CD14-positive monocyte (primary cell): ENCODE measurements around the gene SLC38A10. TPM values are rescaled to one million over a fixed set of nuclear protein-coding genes. Genes with fewer than 3 reads are reported as not detected.

Experiments used
- DNase-seq, 3 donors: peaks; one replicate each; pipeline ENCODE4 v3.0.0-alpha.2; 2011 to 2022
- H2AFZ ChIP-seq: 2 replicates; pipeline ENCODE4 v1.6.0; 2012; ENCODE audit warnings: mild to moderate bottlenecking, low read depth, low read length, inconsistent platforms; ENCODE audit not compliant: insufficient read depth, poor library complexity, severe bottlenecking
- H3K27ac ChIP-seq, 2 donors: 1 replicate in 1 of 2; 2 replicates in 1 of 2; pipeline ENCODE4 v1.5.1; 2012 to 2013; ENCODE audit warnings: low read length in 2 of 2, control low read depth in 1 of 2, inconsistent platforms in 1 of 2, low read depth in 1 of 2, mild to moderate bottlenecking in 1 of 2
- H3K27me3 ChIP-seq, 2 donors: one replicate each; pipeline versions ENCODE4 v1.6.0 to v1.6.1; 2011 to 2013; ENCODE audit warnings: low read length in 2 of 2; ENCODE audit not compliant: control insufficient read depth in 2 of 2, insufficient read depth in 2 of 2
- H3K36me3 ChIP-seq, 2 donors: replicated peaks in 1 of 2; 1 replicate in 1 of 2; 2 replicates in 1 of 2; pipeline versions ENCODE4 v1.5.1 to v1.6.1; 2012 to 2013; ENCODE audit warnings: low read length in 2 of 2, control low read depth in 1 of 2, inconsistent platforms in 1 of 2, mild to moderate bottlenecking in 1 of 2; ENCODE audit not compliant: insufficient read depth in 2 of 2, control insufficient read depth in 1 of 2
- H3K4me1 ChIP-seq, 2 donors: 1 replicate in 1 of 2; 2 replicates in 1 of 2; pipeline versions ENCODE4 v1.5.1 to v1.6.1; 2012 to 2013; ENCODE audit warnings: low read length in 2 of 2, control low read depth in 1 of 2, inconsistent platforms in 1 of 2, mild to moderate bottlenecking in 1 of 2, moderate library complexity in 1 of 2; ENCODE audit not compliant: insufficient read depth in 2 of 2, control insufficient read depth in 1 of 2
- H3K4me2 ChIP-seq: replicated peaks from 2 replicates; pipeline ENCODE3; 2012; ENCODE audit warnings: low read length, moderate library complexity, mild to moderate bottlenecking; ENCODE audit not compliant: poor library complexity, severe bottlenecking; ENCODE audit errors: extremely low read depth
- H3K4me3 ChIP-seq, 3 experiments: fragments of 200-600 bp in 1 of 3; sonication (generic) in 1 of 3; replicated peaks in 1 of 3; 1 replicate in 2 of 3; 2 replicates in 1 of 3; pipeline ENCODE4 v1.5.1; 2011 to 2013; ENCODE audit warnings: low read length in 3 of 3, mild to moderate bottlenecking in 3 of 3, control low read depth in 2 of 3, low read depth in 2 of 3, inconsistent platforms in 1 of 3, moderate library complexity in 1 of 3
- H3K79me2 ChIP-seq: 2 replicates; pipeline ENCODE4 v1.6.0; 2012; ENCODE audit warnings: mild to moderate bottlenecking, control low read depth, inconsistent platforms, low read length, moderate library complexity; ENCODE audit not compliant: insufficient read depth
- H3K9ac ChIP-seq: 2 replicates; pipeline ENCODE4 v1.6.0; 2017; ENCODE audit warnings: low read length, mild to moderate bottlenecking; ENCODE audit not compliant: insufficient read depth, poor library complexity, severe bottlenecking
- H3K9me3 ChIP-seq, 2 donors: replicated peaks in 1 of 2; 1 replicate in 1 of 2; 2 replicates in 1 of 2; pipeline versions ENCODE4 v1.5.1 to v1.6.1; 2012 to 2013; ENCODE audit warnings: low read length in 2 of 2, control low read depth in 1 of 2; ENCODE audit not compliant: control insufficient read depth in 1 of 2, insufficient read depth in 1 of 2
- H4K20me1 ChIP-seq: 2 replicates; pipeline ENCODE4 v1.6.0; 2012; ENCODE audit warnings: mild to moderate bottlenecking, low read length, control low read depth, moderate library complexity; ENCODE audit not compliant: insufficient read depth
- H3K27ac Mint-ChIP-seq, 7 donors: one replicate each; pipeline ENCODE4 v1.8.0; 2020; ENCODE audit warnings: mild to moderate bottlenecking in 7 of 7, mixed read lengths in 7 of 7, moderate library complexity in 6 of 7, inconsistent platforms in 2 of 7
- H3K27me3 Mint-ChIP-seq, 3 donors: one replicate each; pipeline ENCODE4 v1.8.0; 2021 to 2022; ENCODE audit warnings: low read depth in 3 of 3, mild to moderate bottlenecking in 3 of 3, mixed read lengths in 3 of 3, moderate library complexity in 3 of 3, inconsistent platforms in 1 of 3
- H3K36me3 Mint-ChIP-seq, 2 donors: one replicate each; pipeline ENCODE4 v1.8.0; 2020; ENCODE audit warnings: mixed read lengths in 2 of 2, inconsistent platforms in 1 of 2, mild to moderate bottlenecking in 1 of 2
- H3K4me1 Mint-ChIP-seq: one replicate; pipeline ENCODE4 v1.8.0; 2020; ENCODE audit warnings: mild to moderate bottlenecking, mixed read lengths
- H3K4me3 Mint-ChIP-seq, 2 donors: one replicate each; pipeline ENCODE4 v1.8.0; 2020; ENCODE audit warnings: mild to moderate bottlenecking in 2 of 2, mixed read lengths in 2 of 2, moderate library complexity in 1 of 2
- H3K9me3 Mint-ChIP-seq, 7 donors: one replicate each; pipeline ENCODE4 v1.8.0; 2020 to 2022; ENCODE audit warnings: mixed read lengths in 7 of 7, mild to moderate bottlenecking in 6 of 7, moderate library complexity in 6 of 7, inconsistent platforms in 2 of 7
- WGBS: methylation state at CpG from one replicate; pipeline ENCODE4 v1.1.5; 2013; ENCODE audit warnings: missing lambda C conversion rate; ENCODE audit not compliant: insufficient coverage; 5-methylcytosine and 5-hydroxymethylcytosine counted together
- intact Hi-C, 2 donors: fragments of 100-400 bp; cut with micrococcal nuclease; formaldehyde crosslinking; loops; one replicate each; pipeline versions ENCODE4 v1.15.0 to v1.15.1; 2023
- polyA plus RNA-seq, 3 donors: library from polyadenylated mRNA; depleted of rRNA in 1 of 3; unstranded in 2 of 3; stranded (reverse) in 1 of 3; fragments of 300-500 nt in 2 of 3; fragments of >200 nt in 1 of 3; fragmentation: Illumina TruSeq in 2 of 3; gene quantifications; 1 replicate in 2 of 3; 2 replicates in 1 of 3; pipeline ENCODE4 v1.2.3, GENCODE V29; 2012 to 2021
- TF ChIP-seq, protein P1 (sequence below): fragments of 200-600 bp; IDR thresholded peaks from one replicate; pipeline ENCODE4 v1.8.0; 2022; ENCODE audit warnings: antibody characterized with exemption, mild to moderate bottlenecking

The SLC38A10 gene
- polyA plus RNA-seq, 3 donors: 50.8 to 76.1 (median 68.4) TPM

DNA sequence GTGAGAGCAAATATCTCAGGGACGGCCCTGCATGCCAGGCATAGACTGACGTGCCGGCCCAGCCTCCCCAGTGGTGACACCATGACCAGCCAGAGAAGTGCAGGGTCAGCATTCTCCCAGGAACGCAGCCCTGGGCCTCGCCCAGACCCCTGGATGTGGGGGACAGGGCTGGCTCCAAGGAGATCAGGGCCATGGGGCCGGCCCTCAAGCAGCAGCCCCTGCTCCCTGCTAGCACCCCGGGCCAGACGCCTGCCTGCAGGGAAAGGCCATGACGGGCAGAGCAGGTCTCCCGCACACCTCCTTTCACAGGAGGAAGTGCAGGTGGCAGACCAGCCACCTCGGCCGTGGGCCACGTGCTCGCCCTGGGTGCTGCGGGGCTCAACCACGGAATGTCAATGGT lies 46.5 kb downstream of the SLC38A10 start:
- H3K4me1 Mint-ChIP-seq: peaks cover 3% of the 10 kb centered on the region
- no peak overlapping the region for H3K4me3 Mint-ChIP-seq

DNA sequence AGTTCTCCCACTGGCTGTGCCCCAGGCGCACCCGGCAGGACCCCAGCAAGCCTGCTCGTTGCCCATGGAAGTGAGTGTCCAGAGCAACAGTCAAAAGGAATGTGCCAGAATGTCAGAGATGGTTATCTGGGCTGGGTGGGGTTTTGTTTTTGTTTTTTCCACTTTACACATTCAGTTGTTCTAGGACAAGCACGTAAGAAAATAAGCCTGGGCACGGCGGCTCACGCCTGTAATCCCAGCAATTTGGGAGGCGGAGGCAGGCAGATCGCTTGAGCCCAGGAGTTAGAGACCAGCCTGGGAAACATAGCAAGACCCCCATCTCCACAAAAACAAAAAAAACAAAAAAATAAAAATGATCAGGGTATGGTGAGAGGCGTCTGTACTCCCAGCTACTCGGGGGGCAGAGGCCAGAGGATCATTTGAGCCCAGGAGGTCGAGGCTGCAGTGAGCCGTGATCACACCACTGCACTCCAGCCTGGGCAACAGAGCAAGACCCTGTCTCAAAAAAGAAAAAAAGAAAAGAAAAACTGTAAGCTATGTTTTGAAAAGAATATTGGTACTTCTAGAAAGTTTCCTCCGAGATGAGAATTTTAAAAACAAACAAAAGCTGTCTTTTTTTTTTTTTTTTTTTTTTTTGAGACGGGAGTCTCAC lies 47.6 kb downstream of the SLC38A10 start:
- Mint-ChIP-seq H3K27me3 (no peaks in the 10 kb centered on the region), H3K9me3 (peaks cover 0 to 5% (median 0%) of the 10 kb centered on the region in 7 donors), H3K36me3 (peaks cover 45 to 70% of the 10 kb centered on the region in 2 donors), H3K4me3 (no peak overlapping the region), H3K27ac (peak overlapping the region in 1 of 7 donors; percentile 2), H3K4me1 (no peaks in the 10 kb centered on the region)
- no peak overlapping the region for H3K4me2 ChIP-seq
- no peak for DNase-seq
- no peak overlapping the region for H2AFZ ChIP-seq
- no peak overlapping the region for H3K4me3 ChIP-seq
- H4K20me1 ChIP-seq: peaks cover 69% of the 10 kb centered on the region
- H3K27me3 ChIP-seq: no peaks in the 10 kb centered on the region
- H3K9me3 ChIP-seq: no peaks in the 10 kb centered on the region
- H3K36me3 ChIP-seq: peaks cover 52 to 74% of the 10 kb centered on the region in 2 donors
- WGBS: 93% methylated on average over 2 of the region's 15 CpGs
- peaks cover 2% of the 10 kb centered on the region for H3K79me2 ChIP-seq
- H3K9ac ChIP-seq: no peak overlapping the region
- intact Hi-C loops: no loop called here
- H3K27ac ChIP-seq: no peak overlapping the region
- H3K4me1 ChIP-seq: no peaks in the 10 kb centered on the region
- TF ChIP-seq, protein P1, sequence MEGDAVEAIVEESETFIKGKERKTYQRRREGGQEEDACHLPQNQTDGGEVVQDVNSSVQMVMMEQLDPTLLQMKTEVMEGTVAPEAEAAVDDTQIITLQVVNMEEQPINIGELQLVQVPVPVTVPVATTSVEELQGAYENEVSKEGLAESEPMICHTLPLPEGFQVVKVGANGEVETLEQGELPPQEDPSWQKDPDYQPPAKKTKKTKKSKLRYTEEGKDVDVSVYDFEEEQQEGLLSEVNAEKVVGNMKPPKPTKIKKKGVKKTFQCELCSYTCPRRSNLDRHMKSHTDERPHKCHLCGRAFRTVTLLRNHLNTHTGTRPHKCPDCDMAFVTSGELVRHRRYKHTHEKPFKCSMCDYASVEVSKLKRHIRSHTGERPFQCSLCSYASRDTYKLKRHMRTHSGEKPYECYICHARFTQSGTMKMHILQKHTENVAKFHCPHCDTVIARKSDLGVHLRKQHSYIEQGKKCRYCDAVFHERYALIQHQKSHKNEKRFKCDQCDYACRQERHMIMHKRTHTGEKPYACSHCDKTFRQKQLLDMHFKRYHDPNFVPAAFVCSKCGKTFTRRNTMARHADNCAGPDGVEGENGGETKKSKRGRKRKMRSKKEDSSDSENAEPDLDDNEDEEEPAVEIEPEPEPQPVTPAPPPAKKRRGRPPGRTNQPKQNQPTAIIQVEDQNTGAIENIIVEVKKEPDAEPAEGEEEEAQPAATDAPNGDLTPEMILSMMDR: no peak

More for the DNA sequence above, 46.5 kb downstream of the SLC38A10 start:
- Mint-ChIP-seq H3K27me3 (no peaks in the 10 kb centered on the region), H3K9me3 (peaks cover 0 to 5% (median 0%) of the 10 kb centered on the region in 7 donors), H3K36me3 (peaks cover 54 to 80% of the 10 kb centered on the region in 2 donors), H3K27ac (no peak overlapping the region)
- no peak overlapping the region for H2AFZ ChIP-seq
- H3K4me2 ChIP-seq: no peak overlapping the region
- no peak for DNase-seq
- H3K36me3 ChIP-seq: peaks cover 58 to 80% of the 10 kb centered on the region in 2 donors
- TF ChIP-seq, protein P1: no peak
- H4K20me1 ChIP-seq: peaks cover 77% of the 10 kb centered on the region
- H3K4me1 ChIP-seq: no peaks in the 10 kb centered on the region
- H3K79me2 ChIP-seq: peaks cover 12% of the 10 kb centered on the region
- 87% methylated on average over 16 of the region's 16 CpGs for WGBS
- no peak overlapping the region for H3K27ac ChIP-seq
- H3K9me3 ChIP-seq: no peaks in the 10 kb centered on the region
- no peak overlapping the region for H3K4me3 ChIP-seq
- no peaks in the 10 kb centered on the region for H3K27me3 ChIP-seq
- intact Hi-C loops: no loop called here
- no peak overlapping the region for H3K9ac ChIP-seq
